ENCODE results near the gene EPB41. TPM values are rescaled to one million over a fixed set of nuclear protein-coding genes. Genes with fewer than 3 reads are reported as not detected.

EPB41 gene
- polyA plus RNA-seq, 3 donors, result 7.0 to 16.3 (median 11.0) TPM

Other genes starting within 250 kb of the EPB41 start
- 1 to 10 TPM; 2.8 to 5.6 (median 5.2) TPM for gene GMEB1, start 245.8 kb upstream of the EPB41 start, polyA plus RNA-seq
- 10 to 100 TPM; 16.5 to 40.2 (median 28.6) TPM for gene YTHDF2, start 177.6 kb upstream of the EPB41 start, polyA plus RNA-seq
- gene OPRD1, start 102.4 kb upstream of the EPB41 start, polyA plus RNA-seq, result under 1 TPM; 0.01 to 0.11 (median 0.08) TPM
- 10 to 100 TPM in 1 of 3 donors, 1 to 10 TPM in 2; 1.7 to 14.2 (median 7.1) TPM for gene TMEM200B, start 209.3 kb downstream of the EPB41 start, polyA plus RNA-seq

All from adipose tissue (tissue), 3 donors.